H1 (cell line): ENCODE measurements around the gene SPPL3. TPM values are rescaled to one million over a fixed set of nuclear protein-coding genes. Genes with fewer than 3 reads are reported as not detected.

Experiments used
- CTCF ChIA-PET: fragments of 300-600 bp; sonication (Branson Sonifier 250); formaldehyde crosslinking; loops from one replicate; lab custom pipeline; 2021; ENCODE audit not compliant: partially characterized antibody; lab: Charles Lee
- POLR2A ChIA-PET: fragments of 300-600 bp; sonication (Branson Sonifier 250); formaldehyde crosslinking; loops from one replicate; lab custom pipeline; 2021; ENCODE audit warnings: inconsistent platforms; ENCODE audit not compliant: partially characterized antibody; lab: Charles Lee
- DNase-seq, 2 experiments: peaks; one replicate each; pipeline versions ENCODE4 v3.0.0 to v3.0.0-alpha.2; 2010 to 2022; ENCODE audit warnings: low spot score in 2 of 2, low read depth in 1 of 2, mixed read lengths in 1 of 2
- FAIRE-seq: peaks from 2 replicates; lab custom pipeline; 2011; peaks lifted over from hg19 to GRCh38; lab: Jason Lieb, UNC
- H2AFZ ChIP-seq: 2 replicates; pipeline ENCODE4 v1.8.1; 2012; ENCODE audit warnings: low read length, inconsistent platforms
- H2AK5ac ChIP-seq: 2 replicates; pipeline ENCODE4 v1.6.1; 2013; ENCODE audit warnings: low read depth, low read length
- H2BK120ac ChIP-seq: replicated peaks from 2 replicates; pipeline ENCODE3; 2013; ENCODE audit warnings: low read depth, low read length, inconsistent platforms
- H2BK12ac ChIP-seq: 2 replicates; pipeline ENCODE4 v1.6.1; 2013; ENCODE audit warnings: low read depth, low read length
- H2BK15ac ChIP-seq: 2 replicates; pipeline ENCODE4 v1.6.1; 2013; ENCODE audit warnings: low read length
- H2BK20ac ChIP-seq: 2 replicates; pipeline ENCODE4 v1.6.1; 2013; ENCODE audit warnings: low read length
- H2BK5ac ChIP-seq: 2 replicates; pipeline ENCODE4 v1.6.1; 2013; ENCODE audit warnings: low read depth, low read length
- H3K14ac ChIP-seq: 2 replicates; pipeline ENCODE4 v1.6.1; 2013; ENCODE audit warnings: inconsistent platforms; ENCODE audit not compliant: insufficient read length
- H3K18ac ChIP-seq: 2 replicates; pipeline ENCODE4 v1.6.1; 2013; ENCODE audit warnings: low read length; ENCODE audit errors: extremely low read depth
- H3K23ac ChIP-seq: 2 replicates; pipeline ENCODE4 v1.6.1; 2013; ENCODE audit warnings: inconsistent platforms; ENCODE audit not compliant: insufficient read length
- H3K23me2 ChIP-seq: 2 replicates; pipeline ENCODE4 v1.6.1; 2013; ENCODE audit warnings: low read depth, low read length
- H3K27ac ChIP-seq: 2 replicates; pipeline ENCODE4 v1.6.1; 2011; ENCODE audit warnings: low read depth, low read length, inconsistent platforms
- H3K27me3 ChIP-seq, 4 experiments: replicated peaks in 1 of 4; 1 replicate in 1 of 4; 2 replicates in 3 of 4; pipeline versions ENCODE4 v1.6.1 to v1.8.1; 2011 to 2013; ENCODE audit warnings: low read length in 3 of 4, mild to moderate bottlenecking in 3 of 4, inconsistent platforms in 2 of 4, mixed read lengths in 2 of 4, moderate library complexity in 1 of 4; ENCODE audit not compliant: control insufficient read depth in 3 of 4, insufficient read depth in 3 of 4; ENCODE audit errors: extremely low read depth in 1 of 4
- H3K36me3 ChIP-seq, 4 experiments: 2 replicates each; pipeline versions ENCODE4 v1.6.1 to v1.8.1; 2011 to 2013; ENCODE audit warnings: mild to moderate bottlenecking in 4 of 4, low read length in 3 of 4, moderate library complexity in 2 of 4, control low read depth in 1 of 4, inconsistent platforms in 1 of 4; ENCODE audit not compliant: insufficient read depth in 4 of 4, control insufficient read depth in 2 of 4
- H3K4ac ChIP-seq: replicated peaks from 2 replicates; pipeline ENCODE3; 2013; ENCODE audit warnings: low read length, low read depth, mixed read lengths, inconsistent platforms; ENCODE audit not compliant: insufficient read length
- H3K4me1 ChIP-seq, 4 experiments: replicated peaks in 1 of 4; 1 replicate in 1 of 4; 2 replicates in 3 of 4; pipeline versions ENCODE4 v1.6.1 to v1.8.1; 2011 to 2013; ENCODE audit warnings: low read length in 3 of 4, inconsistent platforms in 2 of 4, mixed read lengths in 1 of 4; ENCODE audit not compliant: insufficient read depth in 4 of 4, control insufficient read depth in 3 of 4
- H3K4me2 ChIP-seq, 2 experiments: 2 replicates each; pipeline versions ENCODE4 v1.6.1 to v1.8.1; 2011 to 2013; ENCODE audit warnings: low read depth in 2 of 2, low read length in 2 of 2, control low read depth in 1 of 2, inconsistent platforms in 1 of 2, mild to moderate bottlenecking in 1 of 2; ENCODE audit not compliant: insufficient read depth in 1 of 2
- H3K4me3 ChIP-seq, 4 experiments: fragments of 200-600, 300-600 bp in 1 of 4; sonication (generic), shearing (Covaris generic), sonication (Bioruptor Twin) in 1 of 4; 2 replicates each; pipeline versions ENCODE4 v1.5.1 to v1.8.1; 2011 to 2016; ENCODE audit warnings: low read length in 4 of 4, low read depth in 3 of 4, control low read depth in 2 of 4, inconsistent platforms in 2 of 4, mild to moderate bottlenecking in 2 of 4, mixed read lengths in 1 of 4, moderate library complexity in 1 of 4; ENCODE audit not compliant: insufficient read depth in 2 of 4; ENCODE audit errors: extremely low read depth in 1 of 4
- H3K56ac ChIP-seq: replicated peaks from 2 replicates; pipeline ENCODE3; 2013; ENCODE audit warnings: low read depth, mild to moderate bottlenecking, mixed read lengths, low read length, inconsistent platforms; ENCODE audit not compliant: insufficient read length
- H3K79me1 ChIP-seq: 2 replicates; pipeline ENCODE4 v1.6.1; 2013; ENCODE audit warnings: low read depth, low read length, control low read depth
- H3K79me2 ChIP-seq, 2 experiments: 2 replicates each; pipeline versions ENCODE4 v1.6.1 to v1.8.1; 2012 to 2013; ENCODE audit warnings: low read length in 2 of 2, mild to moderate bottlenecking in 2 of 2, inconsistent platforms in 1 of 2; ENCODE audit not compliant: insufficient read depth in 2 of 2, control insufficient read depth in 1 of 2
- H3K9ac ChIP-seq, 4 experiments: replicated peaks in 1 of 4; 1 replicate in 1 of 4; 2 replicates in 3 of 4; pipeline versions ENCODE4 v1.6.1 to v1.8.1; 2011 to 2013; ENCODE audit warnings: low read depth in 3 of 4, low read length in 3 of 4, control low read depth in 2 of 4, mild to moderate bottlenecking in 2 of 4, moderate library complexity in 2 of 4, inconsistent platforms in 1 of 4; ENCODE audit errors: extremely low read depth in 1 of 4
- H3K9me3 ChIP-seq, 2 experiments: 2 replicates each; pipeline versions ENCODE4 v1.6.1 to v1.8.1; 2012 to 2013; ENCODE audit warnings: mild to moderate bottlenecking in 2 of 2, moderate library complexity in 2 of 2, control low read depth in 1 of 2, inconsistent platforms in 1 of 2, low read depth in 1 of 2, low read length in 1 of 2, mixed read lengths in 1 of 2; ENCODE audit not compliant: insufficient read depth in 2 of 2
- H4K20me1 ChIP-seq, 2 experiments: replicated peaks in 1 of 2; 2 replicates each; pipeline versions ENCODE3 to v1.8.1; 2011 to 2013; ENCODE audit warnings: inconsistent platforms in 2 of 2, low read length in 2 of 2, mild to moderate bottlenecking in 1 of 2; ENCODE audit not compliant: insufficient read depth in 2 of 2, control insufficient read depth in 1 of 2
- H4K5ac ChIP-seq: 2 replicates; pipeline ENCODE4 v1.6.1; 2013; ENCODE audit warnings: low read length, low read depth, mixed read lengths, inconsistent platforms; ENCODE audit not compliant: insufficient read length
- H4K8ac ChIP-seq: 2 replicates; pipeline ENCODE4 v1.8.0; 2013; ENCODE audit warnings: mild to moderate bottlenecking, moderate library complexity, low read length, inconsistent platforms; ENCODE audit not compliant: insufficient read depth; ENCODE audit errors: extremely low read depth
- H4K91ac ChIP-seq: replicated peaks from 2 replicates; pipeline ENCODE3; 2013; ENCODE audit warnings: low read length, mixed read lengths, inconsistent platforms; ENCODE audit not compliant: insufficient read length
- ATF3 ChIP-seq: IDR thresholded peaks from 2 replicates; pipeline ENCODE4 v1.6.1; 2011; ENCODE audit warnings: low read depth, mild to moderate bottlenecking, low read length; ENCODE audit not compliant: insufficient read depth
- CBX8 ChIP-seq: fragments of 300-800, 300-1000 bp; sonication (generic); IDR thresholded peaks from 2 replicates; pipeline ENCODE4 v1.7.1; 2016; ENCODE audit warnings: low read depth, low read length, borderline replicate concordance
- GTF2F1 ChIP-seq: IDR thresholded peaks from 2 replicates; pipeline ENCODE4 v1.6.1; 2012; ENCODE audit warnings: low read depth, low read length, improper control_type of control experiment, borderline replicate concordance
- KDM4A ChIP-seq: IDR thresholded peaks from one replicate; pipeline ENCODE4 v1.7.1; 2012; ENCODE audit warnings: low read depth, mild to moderate bottlenecking, moderate library complexity, low read length, inconsistent platforms; ENCODE audit not compliant: severe bottlenecking
- KDM5A ChIP-seq: fragments of 200-600 bp; IDR thresholded peaks from 2 replicates; pipeline ENCODE4 v1.7.1; 2012; ENCODE audit warnings: mild to moderate bottlenecking, low read length, inconsistent platforms, mixed read lengths
- MAFK ChIP-seq: IDR thresholded peaks from 2 replicates; pipeline ENCODE4 v1.6.1; 2012; ENCODE audit warnings: low read depth, mild to moderate bottlenecking, improper control_type of control experiment, low read length
- MAX ChIP-seq: IDR thresholded peaks from 2 replicates; pipeline ENCODE4 v1.6.1; 2012; ENCODE audit warnings: inconsistent platforms
- NANOG ChIP-seq: IDR thresholded peaks from 2 replicates; pipeline ENCODE4 v1.6.1; 2011; ENCODE audit warnings: low read length, low read depth, mild to moderate bottlenecking, inconsistent platforms; ENCODE audit not compliant: insufficient read depth, poor library complexity, severe bottlenecking
- NRF1 ChIP-seq: IDR thresholded peaks from 2 replicates; pipeline ENCODE4 v1.6.1; 2011; ENCODE audit warnings: mild to moderate bottlenecking, low read depth, low read length, improper control_type of control experiment
- PHF8 ChIP-seq: fragments of 200-600 bp; sonication (generic); conservative IDR thresholded peaks from 2 replicates; pipeline ENCODE4 v1.7.1; 2012; ENCODE audit warnings: low read depth, mild to moderate bottlenecking, inconsistent platforms, low read length, moderate library complexity
- RBBP5 ChIP-seq: IDR thresholded peaks from 2 replicates; pipeline ENCODE4 v1.7.1; 2012; ENCODE audit warnings: low read depth, mild to moderate bottlenecking, inconsistent platforms, low read length, moderate library complexity, borderline replicate concordance
- SIX5 ChIP-seq: IDR thresholded peaks from 2 replicates; pipeline ENCODE4 v1.6.1; 2011; ENCODE audit warnings: mild to moderate bottlenecking, low read depth, low read length
- SP1 ChIP-seq: IDR thresholded peaks from 2 replicates; pipeline ENCODE4 v1.6.1; 2011; ENCODE audit warnings: low read depth, low read length
- TCF12 ChIP-seq: IDR thresholded peaks from 2 replicates; pipeline ENCODE4 v1.6.1; 2011; ENCODE audit warnings: low read depth, mild to moderate bottlenecking, low read length
- WGBS, 2 experiments: shearing (Covaris generic) in 1 of 2; methylation state at CpG; one replicate each; pipeline versions ENCODE4 v1.1.6 to v1.1.7; 2013 to 2015; ENCODE audit warnings: low lambda C conversion rate in 2 of 2, mixed read lengths in 2 of 2, inconsistent platforms in 1 of 2, low coverage in 1 of 2, missing lambda C conversion rate in 1 of 2; ENCODE audit not compliant: insufficient replicate concordance in 2 of 2, insufficient coverage in 1 of 2, insufficient read length in 1 of 2; ENCODE audit errors: extremely low coverage in 1 of 2, missing lambda C conversion rate in 1 of 2; 5-methylcytosine and 5-hydroxymethylcytosine counted together
- polyA plus RNA-seq, 7 experiments: library from polyadenylated mRNA; depleted of rRNA in 3 of 7; stranded (reverse) in 5 of 7; unstranded in 2 of 7; fragments of >200 nt in 5 of 7; fragments of 200-250 nt in 2 of 7; gene quantifications; 1 replicate in 5 of 7; 2 replicates in 1 of 7; 4 replicates in 1 of 7; pipeline versions ENCODE4 v1.2.1 to v1.2.3, GENCODE V29; 2011 to 2013; ENCODE audit warnings: missing spikeins in 2 of 7, mixed read lengths in 2 of 7
- total RNA-seq: library from RNA; stranded (reverse); fragmentation: NEBNext Ultra II Directional; extraction: Animal tissue kit (Norgen Biotek cat#: 25700); gene quantifications from 2 replicates; pipeline ENCODE4 v1.2.1, GENCODE V29; 2021

Gene SPPL3
- total and polyA plus RNA-seq, 2 of the 8 experiments (the other 6 are each of a cell fraction or from before 2014, with no cell fraction given): 27.3 to 48.4 TPM

- no peak overlapping the region for H3K4me3 ChIP-seq
- TF ChIP-seq TCF12: no peak
- TF ChIP-seq SP1: no peak
- TF ChIP-seq RBBP5: no peak
- no peak for TF ChIP-seq PHF8
- no peak for TF ChIP-seq NRF1
- no peak for TF ChIP-seq GTF2F1
- TF ChIP-seq ATF3: no peak
- no peak for TF ChIP-seq KDM5A
- TF ChIP-seq MAFK: no peak
- TF ChIP-seq SIX5: no peak
- no peak for TF ChIP-seq CBX8
- no peak for TF ChIP-seq MAX
- TF ChIP-seq KDM4A: no peak
- TF ChIP-seq NANOG: no peak
Observed at GRCh38 chr12:120771097-120771496, 133.1 kb downstream of the SPPL3 start.

More at GRCh38 chr12:120771097-120771496, 133.1 kb downstream of the SPPL3 start:
- Histone ChIP-seq H2BK120ac (no peak overlapping the region), H3K9ac (no peak overlapping the region), H3K79me1 (no peaks in the 10 kb centered on the region), H3K23ac (no peak overlapping the region), H3K36me3 (peaks cover 4 to 28% (median 22%) of the 10 kb centered on the region in 4 experiments; a peak in 6 of 8 replicates), H3K14ac (no peak overlapping the region), H2BK5ac (no peak overlapping the region), H3K79me2 (no peaks in the 10 kb centered on the region), H4K5ac (no peak overlapping the region), H2BK15ac (no peak overlapping the region), H3K56ac (no peak overlapping the region), H2AK5ac (no peak overlapping the region), H2BK12ac (no peak overlapping the region), H4K8ac (no peak overlapping the region), H3K27ac (no peak overlapping the region), H3K4me2 (no peak overlapping the region), H3K18ac (no peak overlapping the region), H3K9me3 (no peaks in the 10 kb centered on the region), H4K91ac (no peak overlapping the region), H2BK20ac (no peak overlapping the region), H3K23me2 (no peaks in the 10 kb centered on the region), H3K27me3 (no peaks in the 10 kb centered on the region), H4K20me1 (peaks cover 0 to 3% of the 10 kb centered on the region in 2 experiments), H3K4ac (no peak overlapping the region), H3K4me1 (peaks cover 0 to 3% (median 0%) of the 10 kb centered on the region in 4 experiments; a peak in 1 of 7 replicates), H2AFZ (no peak overlapping the region)
- CTCF ChIA-PET: interaction anchor here (1.5 kb wide), 2 partner anchors 9 to 201 kb away, joined by 4 to 5 read pairs; no protein-coding TSS in a partner anchor
- POLR2A ChIA-PET: no interaction called here
- WGBS, 2 experiments: 89% methylated on average over 11 of the region's 11 CpGs; no CpG with 5 or more reads in 1 of the 2 experiments
- no peak for FAIRE-seq
- DNase-seq: no peak
